PC-9 (cell line): Measurements from ENCODE around the gene TMIGD1.

Source experiments
- CTCF ChIP-seq: fragments of 200-600 bp; sonication (generic); conservative IDR thresholded peaks from 2 replicates; pipeline ENCODE4 v1.6.1; 2017; ENCODE audit warnings: mixed run types, antibody characterized with exemption, mild to moderate bottlenecking, moderate library complexity
- EZH2 ChIP-seq: fragments of 200-600 bp; sonication (generic); IDR thresholded peaks from 2 replicates; pipeline ENCODE4 v1.8.0; 2017; ENCODE audit warnings: antibody characterized with exemption, low read depth

GRCh38 chr17:30323895-30324319, 9.9 kb downstream of the TMIGD1 start:
- TF ChIP-seq CTCF (no peak), EZH2 (no peak)
